ENCODE data around the gene SSBP2. TPM values are rescaled to one million over a fixed set of nuclear protein-coding genes. Genes with fewer than 3 reads are reported as not detected.

The SSBP2 gene
- total RNA-seq, 4 donors from 2014 or later, result 48.6 to 80.4 (median 71.9) TPM

GRCh38 chr5:81631621-81632020 is 119.3 kb downstream of the SSBP2 start:
- no peak for TF ChIP-seq CTCF (IDR thresholded peaks at IDR 0.05; ENCODE audit: low read depth)

DNA sequence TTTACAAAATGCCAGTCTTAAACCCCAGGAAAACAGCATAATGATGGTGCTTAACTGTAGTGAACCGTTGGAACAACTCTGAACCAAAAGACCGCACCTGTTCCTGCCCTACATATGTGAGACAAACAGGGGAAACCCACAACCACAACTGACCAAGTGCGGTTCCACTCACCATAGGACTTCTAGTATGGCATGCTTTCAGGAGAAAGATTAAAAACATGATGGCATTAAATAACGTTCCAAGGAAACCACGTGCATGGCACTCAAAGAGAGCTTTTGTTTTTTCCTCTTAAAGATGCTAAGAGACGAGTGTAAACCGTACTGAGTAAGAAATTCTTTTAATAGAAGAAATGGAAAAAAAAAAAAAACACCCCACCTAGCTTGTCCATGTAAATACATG is 119.8 kb downstream of the SSBP2 start:
- TF ChIP-seq CTCF (IDR thresholded peaks at IDR 0.05; ENCODE audit: low read depth), result no peak

- TF ChIP-seq CTCF (IDR thresholded peaks at IDR 0.05; ENCODE audit: low read depth), result no peak
Measured at GRCh38 chr5:81630684-81631083, 120.2 kb downstream of the SSBP2 start.

- no peak for TF ChIP-seq CTCF (IDR thresholded peaks at IDR 0.05; ENCODE audit: low read depth)
Measured at GRCh38 chr5:81629986-81630385, 120.9 kb downstream of the SSBP2 start.

DNA sequence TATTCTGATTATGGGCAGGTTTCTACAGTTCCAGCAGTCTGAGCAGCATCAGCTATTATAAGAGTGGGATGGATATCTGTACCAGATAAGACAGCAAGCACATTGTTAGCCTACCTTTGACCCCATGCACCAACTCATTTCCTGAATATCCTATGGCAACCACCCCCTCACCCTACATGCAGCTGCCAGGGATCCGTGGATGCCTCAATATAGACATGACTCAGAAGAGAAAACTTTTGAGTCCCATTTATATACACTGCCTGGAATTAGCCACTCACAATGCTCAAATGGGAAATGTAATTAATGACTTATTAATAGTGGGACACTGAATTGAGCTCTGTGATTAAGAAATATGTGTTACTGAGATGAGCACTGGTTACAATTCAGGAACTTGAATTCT is 124.4 kb downstream of the SSBP2 start:
- TF ChIP-seq CTCF (IDR thresholded peaks at IDR 0.05; ENCODE audit: low read depth), result no peak

GRCh38 chr5:81609810-81610375 is 141.0 kb downstream of the SSBP2 start:
- TF ChIP-seq CTCF (IDR thresholded peaks at IDR 0.05; ENCODE audit: low read depth), result no peak

- TF ChIP-seq CTCF (IDR thresholded peaks at IDR 0.05; ENCODE audit: low read depth), result no peak
Measured at GRCh38 chr5:81608976-81609375, 141.9 kb downstream of the SSBP2 start.

All from subcutaneous adipose tissue (tissue), 4 donors.